Measurements from ENCODE around the gene RNASE1. TPM values are rescaled to one million over a fixed set of nuclear protein-coding genes. Genes with fewer than 3 reads are reported as not detected.
A peak's percentile ranks its signal among the peaks of the same experiment; 100 is the strongest.

The RNASE1 gene
- total and polyA plus RNA-seq, 11 donors, result 127 to 654 (median 242) TPM

DNA sequence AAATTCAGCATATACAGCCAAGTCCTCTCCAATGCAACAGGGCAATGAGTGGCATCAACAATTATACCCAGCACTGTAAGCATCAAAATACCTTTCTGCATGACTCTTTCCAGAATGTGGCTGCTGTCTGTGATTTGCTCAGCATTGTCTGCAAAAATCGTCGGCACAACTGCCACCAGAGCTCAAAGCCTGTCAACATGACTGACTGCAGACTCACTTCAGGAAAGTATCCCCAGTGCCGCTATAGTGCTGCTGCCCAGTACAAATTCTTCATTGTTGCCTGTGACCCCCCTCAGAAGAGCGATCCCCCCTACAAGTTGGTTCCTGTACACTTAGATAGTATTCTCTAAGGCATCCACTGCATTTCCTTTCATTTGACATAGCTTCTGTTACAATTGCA is 20.8 kb downstream of the RNASE1 start:
- intact Hi-C loops (cut with DNase I), result no loop called here
- TF ChIP-seq, protein P1, sequence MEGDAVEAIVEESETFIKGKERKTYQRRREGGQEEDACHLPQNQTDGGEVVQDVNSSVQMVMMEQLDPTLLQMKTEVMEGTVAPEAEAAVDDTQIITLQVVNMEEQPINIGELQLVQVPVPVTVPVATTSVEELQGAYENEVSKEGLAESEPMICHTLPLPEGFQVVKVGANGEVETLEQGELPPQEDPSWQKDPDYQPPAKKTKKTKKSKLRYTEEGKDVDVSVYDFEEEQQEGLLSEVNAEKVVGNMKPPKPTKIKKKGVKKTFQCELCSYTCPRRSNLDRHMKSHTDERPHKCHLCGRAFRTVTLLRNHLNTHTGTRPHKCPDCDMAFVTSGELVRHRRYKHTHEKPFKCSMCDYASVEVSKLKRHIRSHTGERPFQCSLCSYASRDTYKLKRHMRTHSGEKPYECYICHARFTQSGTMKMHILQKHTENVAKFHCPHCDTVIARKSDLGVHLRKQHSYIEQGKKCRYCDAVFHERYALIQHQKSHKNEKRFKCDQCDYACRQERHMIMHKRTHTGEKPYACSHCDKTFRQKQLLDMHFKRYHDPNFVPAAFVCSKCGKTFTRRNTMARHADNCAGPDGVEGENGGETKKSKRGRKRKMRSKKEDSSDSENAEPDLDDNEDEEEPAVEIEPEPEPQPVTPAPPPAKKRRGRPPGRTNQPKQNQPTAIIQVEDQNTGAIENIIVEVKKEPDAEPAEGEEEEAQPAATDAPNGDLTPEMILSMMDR (IDR thresholded peaks at IDR 0.05), result no peak
- TF ChIP-seq POLR2A (IDR thresholded peaks at IDR 0.05), result no peak
- H3K27me3 ChIP-seq, result no peaks in the 10 kb centered on the region
- peak in 2 of 4 donors; percentile 36 to 38 for ATAC-seq
- H3K27ac ChIP-seq, result peak overlapping the region in 11 of 12 donors; percentile 0 to 92 (median 41)
- no peaks in the 10 kb centered on the region for H3K9me3 ChIP-seq
- H3K36me3 ChIP-seq, result no peaks in the 10 kb centered on the region
- no peak for DNase-seq
- WGBS, 4 donors, result 5 to 16% (median 10%) methylated on average over 4 of the region's 4 CpGs
- H3K4me3 ChIP-seq, result peak overlapping the region in 9 of 12 donors; percentile 10 to 56 (median 33)
- peaks cover 0 to 48% (median 4%) of the 10 kb centered on the region in 12 donors for H3K4me1 ChIP-seq

GRCh38 chr14:20775901-20776300 is 26.7 kb downstream of the RNASE1 start:
- TF ChIP-seq POLR2A (IDR thresholded peaks at IDR 0.05), result no peak
- TF ChIP-seq, protein P1 (IDR thresholded peaks at IDR 0.05), result no peak
- DNase-seq, result no peak
- 84 to 100% (median 93%) methylated on average over 1 of the region's 1 CpG for WGBS, 4 donors
- no peak overlapping the region for H3K4me3 ChIP-seq
- H3K27me3 ChIP-seq, result no peaks in the 10 kb centered on the region
- no peaks in the 10 kb centered on the region for H3K36me3 ChIP-seq
- no peaks in the 10 kb centered on the region for H3K9me3 ChIP-seq
- no peak overlapping the region for H3K27ac ChIP-seq
- H3K4me1 ChIP-seq, result peaks cover 0 to 13% (median 0%) of the 10 kb centered on the region in 12 donors
- intact Hi-C loops (cut with DNase I), result no loop called here
- ATAC-seq, result no peak

- Histone ChIP-seq H3K9me3 (no peaks in the 10 kb centered on the region), H3K36me3 (no peaks in the 10 kb centered on the region), H3K4me1 (peaks cover 0 to 4% (median 0%) of the 10 kb centered on the region in 12 donors), H3K4me3 (no peak overlapping the region), H3K27ac (no peak overlapping the region), H3K27me3 (no peaks in the 10 kb centered on the region)
- intact Hi-C loops (cut with DNase I), result no loop called here
- ATAC-seq (no peak), DNase-seq (no peak)
- 78 to 81% (median 79%) methylated on average over 6 of the region's 6 CpGs for WGBS, 4 donors
- TF ChIP-seq, protein P1 (IDR thresholded peaks at IDR 0.05), result no peak
- no peak for TF ChIP-seq POLR2A (IDR thresholded peaks at IDR 0.05)
These were observed 27.6 kb downstream of the RNASE1 start for GRCh38 chr14:20775043-20775442.

- Histone ChIP-seq H3K27me3 (no peaks in the 10 kb centered on the region), H3K4me3 (no peak overlapping the region), H3K4me1 (no peaks in the 10 kb centered on the region), H3K9me3 (no peaks in the 10 kb centered on the region), H3K27ac (no peak overlapping the region), H3K36me3 (no peaks in the 10 kb centered on the region)
- WGBS, 4 donors, result 84 to 88% (median 86%) methylated on average over 5 of the region's 5 CpGs
- TF ChIP-seq POLR2A (IDR thresholded peaks at IDR 0.05), result no peak
- TF ChIP-seq, protein P1 (IDR thresholded peaks at IDR 0.05), result no peak
- intact Hi-C loops (cut with DNase I), result no loop called here
- ATAC-seq (no peak), DNase-seq (no peak)
These were observed 28.3 kb downstream of the RNASE1 start for GRCh38 chr14:20774258-20774824.
